GM18868 (cell line): ENCODE data around the gene SPINK5.

Experiments
- ATAC-seq: cut with Tn5 transposase; IDR thresholded peaks from one replicate; pipeline ENCODE4 v1.9.1; 2021; ENCODE audit warnings: mild to moderate bottlenecking, moderate library complexity; ENCODE audit not compliant: unreplicated experiment

The SPINK5 gene

GRCh38 chr5:148091991-148092964 lies 28.5 kb downstream of the SPINK5 start:
- no peak for ATAC-seq

DNA sequence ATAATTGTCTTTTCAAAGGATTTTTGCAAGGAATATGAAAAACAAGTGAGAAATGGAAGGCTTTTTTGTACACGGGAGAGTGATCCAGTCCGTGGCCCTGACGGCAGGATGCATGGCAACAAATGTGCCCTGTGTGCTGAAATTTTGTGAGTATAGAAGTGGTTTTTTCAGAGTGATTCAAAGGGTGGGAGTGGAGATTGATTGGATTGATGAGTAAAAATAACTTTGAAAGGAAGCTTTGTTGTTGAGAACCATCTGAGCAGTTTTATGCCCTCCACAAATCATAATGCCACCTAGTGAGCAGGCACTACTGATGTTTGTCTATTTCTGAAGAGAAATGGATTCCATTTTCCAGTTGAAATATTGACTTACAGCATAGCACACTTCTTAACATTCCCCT lies 30.6 kb downstream of the SPINK5 start:
- no peak for ATAC-seq

GRCh38 chr5:148104226-148104625 lies 40.4 kb downstream of the SPINK5 start:
- no peak for ATAC-seq

- no peak for ATAC-seq
These were observed 43.8 kb downstream of the SPINK5 start for GRCh38 chr5:148107608-148108007.

- ATAC-seq = no peak
These were observed 49.5 kb downstream of the SPINK5 start for GRCh38 chr5:148113243-148113642.

DNA sequence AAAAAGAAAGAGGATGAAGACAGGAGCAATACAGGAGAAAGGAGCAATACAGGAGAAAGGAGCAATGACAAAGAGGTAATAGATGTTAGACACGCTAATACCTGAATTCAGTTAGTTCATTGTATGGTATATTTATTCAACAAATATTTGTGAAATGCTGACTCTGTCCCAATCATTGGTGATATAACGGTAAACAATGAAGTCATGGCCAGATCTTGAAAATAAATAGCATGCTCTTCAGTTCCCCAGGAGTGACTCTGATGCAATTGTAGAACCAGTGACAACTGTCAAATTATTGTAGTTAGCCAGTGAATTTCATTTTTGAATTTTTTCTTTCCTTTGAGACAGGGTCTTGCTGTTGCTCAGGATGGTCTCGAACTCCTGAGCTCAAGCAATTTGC lies 56.5 kb downstream of the SPINK5 start:
- ATAC-seq = no peak

GRCh38 chr5:148125641-148126040 lies 61.9 kb downstream of the SPINK5 start:
- ATAC-seq = no peak

- ATAC-seq = no peak
These were observed 71.6 kb downstream of the SPINK5 start for GRCh38 chr5:148135091-148136048.

DNA sequence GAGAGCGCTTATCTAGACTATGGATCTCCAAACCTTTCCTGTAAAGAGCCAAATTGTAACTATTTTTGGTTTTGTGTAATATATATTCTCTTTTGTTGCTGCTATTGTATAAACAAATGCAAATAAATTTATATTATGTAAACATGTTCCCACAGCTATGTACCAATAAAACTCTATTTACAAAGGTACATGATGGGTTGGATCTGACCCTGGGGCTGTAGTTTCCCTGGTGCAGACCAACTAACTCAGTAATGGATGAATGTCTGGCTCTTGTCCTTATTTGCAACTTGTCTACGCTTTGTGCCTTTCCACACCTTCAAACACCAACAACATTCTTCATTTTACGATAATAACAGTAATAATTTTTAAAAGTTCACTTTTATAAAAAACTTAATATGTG lies 77.1 kb downstream of the SPINK5 start:
- ATAC-seq = no peak

DNA sequence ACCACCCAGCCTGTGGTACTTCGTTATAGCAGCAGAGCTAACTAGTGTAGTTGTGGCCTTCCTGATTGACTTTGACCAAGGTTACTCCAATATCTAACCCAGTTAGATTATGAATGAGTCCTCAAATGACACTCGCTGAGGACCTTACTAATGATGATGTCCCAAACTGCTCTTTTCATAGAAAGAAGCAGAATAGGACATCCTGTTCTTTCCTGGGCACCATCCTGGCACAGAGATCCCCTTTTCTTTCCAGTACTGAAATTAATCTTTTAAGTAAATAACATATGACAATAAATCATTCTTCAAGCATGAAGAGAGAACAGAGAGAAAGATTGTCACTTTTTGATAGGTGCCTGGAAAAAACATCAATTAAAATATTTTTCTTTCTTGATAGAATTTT lies 77.9 kb downstream of the SPINK5 start:
- no peak for ATAC-seq

DNA sequence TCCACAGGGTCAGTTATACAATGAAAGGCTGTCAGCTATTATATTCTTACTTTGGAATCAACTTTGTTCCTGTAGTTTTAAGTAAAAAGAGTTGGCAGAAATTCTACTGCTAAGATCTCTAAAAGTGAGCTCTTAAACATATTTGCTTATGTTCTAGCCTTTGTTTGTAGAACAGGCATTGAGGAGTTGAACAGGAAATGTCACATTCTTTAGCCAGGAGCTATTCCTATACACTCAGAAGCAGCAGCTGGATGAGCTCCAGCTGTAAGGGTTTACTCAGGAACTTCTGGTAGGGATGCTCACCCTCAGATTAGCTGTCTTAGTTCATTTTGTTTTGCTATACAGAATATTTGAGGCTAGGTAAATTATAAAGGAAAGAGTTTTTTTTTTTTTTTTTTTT lies 82.1 kb downstream of the SPINK5 start:
- ATAC-seq = no peak

DNA sequence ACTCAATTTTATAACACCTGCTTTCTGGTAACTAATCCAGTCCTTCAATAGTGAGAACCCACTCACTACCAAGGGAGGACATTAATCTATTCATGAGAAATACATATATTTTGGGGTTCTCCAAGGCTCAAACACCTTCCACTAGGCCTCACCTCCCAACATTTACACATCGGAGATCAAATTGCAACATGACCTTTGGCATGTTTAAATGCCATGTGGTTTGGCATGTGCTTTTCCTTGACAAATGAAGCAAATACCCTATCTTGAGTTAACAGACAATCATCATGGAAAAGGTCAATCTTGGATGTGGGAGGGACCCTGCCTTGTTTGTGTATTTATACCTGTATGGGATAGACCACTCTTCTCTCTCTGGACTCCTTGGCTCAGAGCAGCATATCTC lies 82.7 kb downstream of the SPINK5 start:
- ATAC-seq = no peak

GRCh38 chr5:148147415-148147814 lies 83.6 kb downstream of the SPINK5 start:
- ATAC-seq = no peak

GRCh38 chr5:148151872-148152271 lies 88.1 kb downstream of the SPINK5 start:
- ATAC-seq = no peak

DNA sequence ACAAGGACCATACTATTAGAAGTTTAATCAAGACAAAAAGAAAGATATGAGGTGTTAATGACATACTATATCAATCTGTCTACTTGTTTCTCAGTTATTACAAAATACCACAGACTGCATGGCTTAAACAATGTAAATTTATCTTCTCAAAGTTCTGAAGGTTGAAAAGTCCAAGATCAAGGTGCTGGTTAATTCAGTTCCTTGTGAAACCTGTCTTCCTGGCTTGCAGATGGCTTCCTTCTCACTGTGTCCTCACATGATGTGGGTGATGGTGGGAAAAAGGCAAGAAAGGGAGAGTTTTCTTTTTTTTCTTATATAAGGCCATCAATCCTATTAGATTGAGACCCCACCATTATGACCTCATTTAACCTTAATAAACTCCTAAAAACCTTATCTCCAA lies 89.0 kb downstream of the SPINK5 start:
- no peak for ATAC-seq

- no peak for ATAC-seq
These were observed 92.8 kb downstream of the SPINK5 start for GRCh38 chr5:148156609-148157008.

DNA sequence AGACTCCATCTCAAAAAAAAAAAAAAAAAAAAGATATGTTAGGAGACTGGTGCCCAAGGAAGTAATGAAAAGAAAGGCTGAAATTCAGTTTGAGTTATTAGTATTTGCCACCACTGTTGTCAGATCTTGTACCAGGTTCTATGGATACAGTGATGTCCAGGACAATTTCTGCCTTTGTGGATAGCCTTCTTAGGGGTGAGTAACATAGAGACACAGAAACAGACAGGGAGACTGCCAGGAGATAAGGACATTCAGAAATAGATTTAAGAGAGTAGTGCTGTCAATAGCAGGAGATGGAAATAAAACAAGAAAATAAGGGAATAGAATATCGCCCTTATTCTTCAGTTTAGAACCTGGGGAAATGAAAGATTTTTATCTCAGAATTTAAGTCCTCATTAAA lies 98.3 kb downstream of the SPINK5 start:
- no peak for ATAC-seq

GRCh38 chr5:148163345-148163744 lies 99.6 kb downstream of the SPINK5 start:
- peak; percentile 57 for ATAC-seq

DNA sequence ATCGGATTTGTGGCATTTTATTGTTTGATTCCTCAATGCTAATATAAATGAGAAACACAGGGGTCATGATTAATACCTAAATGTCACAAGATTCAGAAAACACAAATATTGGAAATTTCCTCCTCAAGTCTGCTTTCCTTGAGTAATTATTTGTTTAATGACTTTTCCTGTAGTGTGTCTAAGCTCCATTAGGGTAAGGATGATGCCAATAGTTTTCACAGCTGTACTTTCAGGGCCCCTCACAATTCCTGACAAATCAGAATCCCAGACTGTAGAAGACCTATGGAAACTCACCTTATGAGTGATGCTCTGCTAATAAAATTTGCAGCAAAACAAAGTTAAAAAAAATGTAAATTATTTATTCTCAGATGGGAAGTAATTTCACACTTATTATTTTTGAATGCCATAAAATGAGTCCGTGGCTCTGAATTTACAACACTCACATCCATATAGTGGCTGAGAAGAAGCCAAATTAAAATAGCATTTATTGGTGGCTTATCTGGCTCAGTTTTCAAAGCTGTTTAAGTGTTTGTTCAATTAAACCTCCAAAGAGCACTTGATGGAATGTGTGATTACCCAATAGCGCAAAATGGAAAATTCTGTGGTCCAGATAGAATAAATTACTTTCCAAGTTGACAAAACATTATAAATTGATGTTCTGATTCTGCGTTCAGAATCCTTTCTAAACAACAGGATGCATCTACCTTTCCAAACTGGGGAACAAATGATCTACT lies 102.9 kb downstream of the SPINK5 start:
- ATAC-seq = no peak

- no peak for ATAC-seq
These were observed 104.5 kb downstream of the SPINK5 start, which contains the start of gene SPINK14 for GRCh38 chr5:148168246-148168645. Gene SPINK14 (plus strand): TSS chr5:148168546. CDS start chr5:148169733, 1,187 bp downstream.

DNA sequence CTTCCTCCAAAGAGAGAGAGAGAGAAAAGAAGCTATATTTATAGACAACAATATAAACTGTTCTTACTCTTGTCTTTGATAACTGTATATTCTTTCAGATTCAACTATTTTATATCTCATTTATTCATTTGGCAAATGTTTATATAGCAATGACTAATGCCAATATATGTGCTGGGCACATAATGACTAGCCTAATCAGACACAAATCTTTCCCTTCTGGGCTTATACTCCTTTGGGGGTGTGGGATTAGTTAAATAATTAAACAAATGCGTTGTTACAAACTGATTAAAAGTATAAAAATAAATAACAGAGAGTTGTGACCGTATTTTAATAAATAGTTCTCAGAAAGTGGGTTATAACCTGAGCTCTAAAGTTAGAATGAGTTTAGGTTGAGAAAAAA lies 108.6 kb downstream of the SPINK5 start:
- ATAC-seq = no peak
